BE2C (cell line): ENCODE measurements around the gene TPT1. TPM values are rescaled to one million over a fixed set of nuclear protein-coding genes. Genes with fewer than 3 reads are reported as not detected.
"Not testable (repeated sequence)": the region's sequence is repeated elsewhere in the genome, so short reads cannot be mapped to it uniquely, and the experiment has no call there.

Experiments used
- DNase-seq: peaks from one replicate; pipeline ENCODE4 v3.0.0-alpha.2; 2020
- H3K27me3 ChIP-seq: fragments of 250-450 bp; sonication (Bioruptor Pico); 2 replicates; pipeline ENCODE4 v1.5.1; 2020; ENCODE audit warnings: mild to moderate bottlenecking
- H3K36me3 ChIP-seq: fragments of 250-450 bp; sonication (Bioruptor Pico); 2 replicates; pipeline ENCODE4 v1.5.1; 2020; ENCODE audit warnings: mild to moderate bottlenecking
- H3K4me1 ChIP-seq: fragments of 250-450 bp; sonication (Bioruptor Pico); 2 replicates; pipeline ENCODE4 v1.5.1; 2020
- H3K4me3 ChIP-seq: 2 replicates; pipeline ENCODE4 v1.5.1; 2011; ENCODE audit warnings: low read depth, low read length
- H3K9me3 ChIP-seq: fragments of 250-450 bp; sonication (Bioruptor Pico); 2 replicates; pipeline ENCODE4 v1.5.1; 2020
- CTCF ChIP-seq: IDR thresholded peaks from 2 replicates; pipeline ENCODE4 v1.5.1; 2012; ENCODE audit warnings: mild to moderate bottlenecking, low read depth, low read length
- polyA plus RNA-seq: library from polyadenylated mRNA; unstranded; fragments of >200 nt; gene quantifications from one replicate; pipeline ENCODE4 v1.2.1, GENCODE V29; 2012; ENCODE audit warnings: low read depth, missing spikeins; ENCODE audit not compliant: insufficient read length, insufficient read depth

The TPT1 gene
- 1,369 TPM for polyA plus RNA-seq

- H3K4me3 ChIP-seq: peak within 1 kb of the TSS; percentile 66
- DNase-seq: peak; percentile 99
- H3K9me3 ChIP-seq: no peaks in the 10 kb centered on the region
- no peak for TF ChIP-seq CTCF
- H3K36me3 ChIP-seq: peaks cover 45% of the 10 kb centered on the region
- H3K4me1 ChIP-seq: peaks cover 3% of the 10 kb centered on the region; the same call in 1 of the 2 replicates
- H3K27me3 ChIP-seq: no peaks in the 10 kb centered on the region
These were observed at the start of gene TPT1 for GRCh38 chr13:45341034-45341798. TPT1 (minus strand) TSS chr13:45341183; CDS start chr13:45341069, 114 bp downstream.

GRCh38 chr13:45390348-45390747, 49.4 kb upstream of the TPT1 start:
- H3K9me3 ChIP-seq, H3K4me1 ChIP-seq, H3K36me3 ChIP-seq, DNase-seq, H3K4me3 ChIP-seq, H3K27me3 ChIP-seq: not testable (repeated sequence)

GRCh38 chr13:45388664-45389063, 47.7 kb upstream of the TPT1 start:
- Histone ChIP-seq H3K4me3 (no peak overlapping the region), H3K36me3 (no peaks in the 10 kb centered on the region), H3K4me1 (no peaks in the 10 kb centered on the region), H3K9me3 (no peaks in the 10 kb centered on the region; the same call in 1 of the 2 replicates), H3K27me3 (no peaks in the 10 kb centered on the region)
- no peak for TF ChIP-seq CTCF
- DNase-seq: no peak

GRCh38 chr13:45386892-45387575, 46.1 kb upstream of the TPT1 start:
- not testable (repeated sequence) for H3K36me3 ChIP-seq, DNase-seq, H3K4me1 ChIP-seq, H3K9me3 ChIP-seq, H3K27me3 ChIP-seq, H3K4me3 ChIP-seq

- TF ChIP-seq CTCF: no peak
These were observed 45.0 kb upstream of the TPT1 start for GRCh38 chr13:45385907-45386553.

GRCh38 chr13:45385320-45385719, 44.3 kb upstream of the TPT1 start:
- no peak overlapping the region for H3K4me3 ChIP-seq
- TF ChIP-seq CTCF: no peak
- no peaks in the 10 kb centered on the region for H3K36me3 ChIP-seq
- no peaks in the 10 kb centered on the region for H3K27me3 ChIP-seq
- DNase-seq: no peak
- no peaks in the 10 kb centered on the region; the same call in 1 of the 2 replicates for H3K9me3 ChIP-seq
- no peaks in the 10 kb centered on the region for H3K4me1 ChIP-seq

More at GRCh38 chr13:45385907-45386553, 45.0 kb upstream of the TPT1 start:
- DNase-seq: no peak
- Histone ChIP-seq H3K36me3 (no peaks in the 10 kb centered on the region), H3K4me3 (no peak overlapping the region), H3K27me3 (no peaks in the 10 kb centered on the region), H3K9me3 (no peaks in the 10 kb centered on the region; the same call in 1 of the 2 replicates), H3K4me1 (no peaks in the 10 kb centered on the region)
